D721Med (cell line): ENCODE results near the gene SFN.

ENCODE experiments used
- DNase-seq: peaks from one replicate; pipeline ENCODE4 v3.0.0; 2011; ENCODE audit warnings: low spot score; ENCODE audit not compliant: insufficient read length
- FAIRE-seq: peaks from 2 replicates; lab custom pipeline; 2011; peaks lifted over from hg19 to GRCh38; lab: Jason Lieb, UNC
- TF ChIP-seq, protein P1 (sequence below): IDR thresholded peaks from 2 replicates; pipeline ENCODE4 v1.5.1; 2012; ENCODE audit warnings: mild to moderate bottlenecking, control low read depth; ENCODE audit not compliant: insufficient read depth; ENCODE audit errors: missing control alignments

The SFN gene

DNA sequence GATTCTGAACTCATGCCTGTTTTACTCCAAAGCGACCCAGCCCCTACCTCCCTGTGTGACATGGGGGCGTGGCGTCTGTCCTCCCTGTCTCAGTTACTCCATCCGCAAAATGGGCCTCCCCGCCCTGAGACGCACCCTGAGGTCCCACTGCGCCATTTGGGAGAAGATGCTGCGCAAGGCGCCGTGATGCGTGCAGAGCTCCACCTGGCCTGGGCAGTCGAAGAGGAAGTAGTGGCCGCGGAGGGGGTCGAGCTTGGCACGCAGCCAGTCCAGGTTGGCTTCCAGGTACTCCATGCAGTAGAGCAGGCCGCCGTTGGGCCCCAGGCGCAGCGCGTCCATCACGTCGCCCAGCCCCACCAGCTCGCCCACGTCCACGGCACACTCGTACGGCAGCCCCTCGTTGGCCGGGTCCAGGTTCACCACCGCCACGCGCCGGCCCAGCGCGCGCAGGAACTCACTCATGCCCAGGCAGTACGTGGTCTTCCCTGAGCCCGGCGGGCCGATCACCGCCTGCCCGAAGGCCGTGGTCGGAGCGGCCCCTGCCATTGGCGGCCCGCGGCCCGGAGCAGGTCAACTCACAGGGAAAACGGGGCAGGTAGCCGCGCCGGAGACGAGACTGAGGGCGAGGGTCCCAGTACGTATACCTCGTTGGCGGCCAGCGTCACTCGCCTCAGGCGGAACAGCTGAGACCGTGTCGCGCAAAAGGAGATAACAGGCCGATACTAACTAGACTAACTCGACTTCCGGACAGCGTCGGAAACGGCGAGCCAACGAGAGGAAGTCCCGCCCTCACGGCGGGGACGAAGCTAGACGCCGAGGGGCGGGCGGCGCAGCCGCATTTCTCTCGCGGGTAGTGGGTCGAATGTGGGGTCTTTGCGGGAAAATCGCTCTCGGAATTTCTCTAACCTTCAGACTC is 26.9 kb downstream of the SFN start, which contains the start of gene GPN2:
GPN2 (minus strand) TSS at position 733 of the 916 bp plus-strand sequence; CDS start at position 546, 187 bp downstream.
- TF ChIP-seq, protein P1, sequence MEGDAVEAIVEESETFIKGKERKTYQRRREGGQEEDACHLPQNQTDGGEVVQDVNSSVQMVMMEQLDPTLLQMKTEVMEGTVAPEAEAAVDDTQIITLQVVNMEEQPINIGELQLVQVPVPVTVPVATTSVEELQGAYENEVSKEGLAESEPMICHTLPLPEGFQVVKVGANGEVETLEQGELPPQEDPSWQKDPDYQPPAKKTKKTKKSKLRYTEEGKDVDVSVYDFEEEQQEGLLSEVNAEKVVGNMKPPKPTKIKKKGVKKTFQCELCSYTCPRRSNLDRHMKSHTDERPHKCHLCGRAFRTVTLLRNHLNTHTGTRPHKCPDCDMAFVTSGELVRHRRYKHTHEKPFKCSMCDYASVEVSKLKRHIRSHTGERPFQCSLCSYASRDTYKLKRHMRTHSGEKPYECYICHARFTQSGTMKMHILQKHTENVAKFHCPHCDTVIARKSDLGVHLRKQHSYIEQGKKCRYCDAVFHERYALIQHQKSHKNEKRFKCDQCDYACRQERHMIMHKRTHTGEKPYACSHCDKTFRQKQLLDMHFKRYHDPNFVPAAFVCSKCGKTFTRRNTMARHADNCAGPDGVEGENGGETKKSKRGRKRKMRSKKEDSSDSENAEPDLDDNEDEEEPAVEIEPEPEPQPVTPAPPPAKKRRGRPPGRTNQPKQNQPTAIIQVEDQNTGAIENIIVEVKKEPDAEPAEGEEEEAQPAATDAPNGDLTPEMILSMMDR, result no peak
- DNase-seq, result peak; percentile 73
- FAIRE-seq, result no peak

GRCh38 chr1:26890467-26890796 is 27.5 kb downstream of the SFN start:
- DNase-seq (no peak), FAIRE-seq (no peak)
- TF ChIP-seq, protein P1, result no peak

DNA sequence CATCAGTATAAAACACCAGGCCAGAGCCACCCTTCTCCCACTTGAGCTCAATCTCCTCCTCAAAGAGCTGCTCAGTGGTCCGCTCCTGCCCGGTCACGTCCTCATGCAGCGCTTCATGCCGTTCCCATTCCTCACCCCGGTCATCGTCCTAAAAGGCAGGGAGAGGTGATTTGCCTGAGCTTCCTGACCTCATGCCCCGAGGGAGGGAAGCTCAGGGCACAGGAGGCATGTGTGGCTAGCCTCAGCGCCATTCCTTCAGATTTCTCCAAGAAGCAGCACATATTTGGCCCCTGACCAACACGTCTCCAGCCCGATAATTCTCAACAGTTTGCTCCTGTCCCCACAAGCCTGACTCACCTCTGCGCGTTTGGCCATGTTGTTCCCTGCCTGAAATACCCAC is 31.3 kb downstream of the SFN start:
- FAIRE-seq, result no peak
- DNase-seq, result no peak
- TF ChIP-seq, protein P1, result no peak

DNA sequence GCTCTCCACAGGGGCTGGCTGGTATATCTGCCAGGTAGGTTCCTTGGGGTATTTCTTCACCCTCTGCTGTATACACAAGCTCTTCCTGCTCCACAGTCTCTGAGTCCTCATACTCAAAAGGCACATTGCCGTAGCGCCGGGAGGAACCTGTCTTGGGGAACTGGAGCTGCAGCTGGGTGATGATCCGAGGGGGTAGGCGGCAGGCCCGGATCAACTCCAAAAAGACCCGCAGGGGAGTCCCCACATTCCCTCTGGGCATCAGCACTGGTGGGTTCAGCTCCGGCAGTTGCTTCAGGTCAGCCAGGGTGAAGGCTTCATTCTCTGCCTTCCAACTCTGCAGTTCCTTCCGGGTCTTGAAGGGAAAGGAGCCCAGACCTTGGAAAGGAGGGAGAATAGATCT is 34.4 kb downstream of the SFN start:
- FAIRE-seq (no peak), DNase-seq (no peak)
- TF ChIP-seq, protein P1, result no peak

- TF ChIP-seq, protein P1, result no peak
- no peak for FAIRE-seq
- peak; percentile 70 for DNase-seq
These were observed 37.3 kb downstream of the SFN start, which contains the start of gene GPATCH3 for GRCh38 chr1:26900001-26900814. Gene GPATCH3, minus strand, starts transcription at chr1:26900467. Its CDS starts 25 bp downstream, at chr1:26900442.

- FAIRE-seq (no peak), DNase-seq (no peak)
- TF ChIP-seq, protein P1, result no peak
These were observed 38.0 kb downstream of the SFN start for GRCh38 chr1:26900815-26901511.
